Retina (tissue), 1 donor: ENCODE results near the gene SERTAD1.
A peak's percentile ranks its signal among the peaks of the same experiment; 100 is the strongest.
"Not testable (repeated sequence)": the region's sequence is repeated elsewhere in the genome, so short reads cannot be mapped to it uniquely, and the experiment has no call there.

Source experiments
- DNase-seq: peaks from one replicate; pipeline ENCODE4 v3.0.0-alpha.2; 2016

The SERTAD1 gene, protein sequence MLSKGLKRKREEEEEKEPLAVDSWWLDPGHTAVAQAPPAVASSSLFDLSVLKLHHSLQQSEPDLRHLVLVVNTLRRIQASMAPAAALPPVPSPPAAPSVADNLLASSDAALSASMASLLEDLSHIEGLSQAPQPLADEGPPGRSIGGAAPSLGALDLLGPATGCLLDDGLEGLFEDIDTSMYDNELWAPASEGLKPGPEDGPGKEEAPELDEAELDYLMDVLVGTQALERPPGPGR

DNA sequence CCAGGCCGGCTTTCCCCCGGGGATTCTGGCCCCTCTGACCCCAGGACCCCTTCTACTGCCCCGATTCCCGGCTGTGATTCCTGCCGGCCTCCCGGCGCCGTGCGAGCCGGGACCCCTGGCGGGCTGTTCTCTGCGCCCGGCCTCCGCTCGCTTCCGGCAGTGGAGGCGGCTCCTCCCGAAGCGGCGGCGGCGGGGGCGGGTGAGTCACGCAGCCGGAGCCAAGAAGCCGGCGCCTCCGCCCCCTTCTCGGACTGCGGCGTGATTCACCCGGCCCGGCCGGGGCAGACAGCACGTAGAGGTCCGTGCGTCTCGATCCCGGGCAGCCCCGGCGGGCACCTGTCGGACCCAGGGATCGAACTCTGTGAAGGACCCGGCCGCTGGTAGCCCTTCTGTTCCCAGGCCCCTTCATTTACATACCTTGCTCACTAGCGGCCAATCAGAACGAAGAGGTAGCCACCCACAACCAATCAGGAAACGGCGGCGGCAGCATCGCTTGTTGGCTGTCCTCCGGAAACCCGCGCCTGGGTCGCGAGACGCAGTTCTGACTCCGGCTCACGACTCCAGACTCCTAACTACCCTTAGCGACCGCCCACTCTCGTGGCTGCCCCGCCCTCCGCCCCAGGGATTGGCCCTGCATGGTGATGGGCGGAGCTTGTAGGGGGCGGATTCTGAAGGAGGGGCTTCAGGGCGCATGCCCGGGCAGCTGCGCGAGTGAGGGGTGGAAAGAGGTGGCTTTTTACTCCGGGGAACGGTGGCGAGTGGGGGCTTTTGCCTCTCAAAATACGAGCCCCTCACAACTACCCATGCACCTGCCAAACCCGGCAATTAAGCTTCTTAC, at the start of gene SERTAD1:
SERTAD1 (minus strand) TSS at position 543 of the 838 bp plus-strand sequence. CDS start 2,446 bp downstream, outside the sequence.
- peak; percentile 99 for DNase-seq

DNA sequence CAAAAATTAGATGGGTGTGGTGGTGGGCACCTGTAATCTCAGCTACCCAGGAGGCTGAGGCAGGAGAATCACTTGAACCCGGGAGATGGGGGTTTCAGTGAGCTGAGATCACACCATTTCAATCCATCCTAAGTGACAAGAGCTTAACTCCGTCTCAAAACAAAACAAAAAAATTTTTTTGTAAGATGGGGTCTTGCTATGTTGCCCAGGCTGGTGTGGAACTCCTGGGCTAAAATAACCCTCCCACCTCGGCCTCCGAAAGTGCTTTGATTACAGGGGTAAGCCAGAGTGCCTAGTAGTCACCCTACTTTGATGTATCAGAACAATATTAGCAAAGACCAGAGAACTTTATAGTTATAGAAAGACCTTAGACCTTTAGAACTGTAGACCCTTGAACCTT, 48.9 kb upstream of the SERTAD1 start:
- DNase-seq, result no peak

DNA sequence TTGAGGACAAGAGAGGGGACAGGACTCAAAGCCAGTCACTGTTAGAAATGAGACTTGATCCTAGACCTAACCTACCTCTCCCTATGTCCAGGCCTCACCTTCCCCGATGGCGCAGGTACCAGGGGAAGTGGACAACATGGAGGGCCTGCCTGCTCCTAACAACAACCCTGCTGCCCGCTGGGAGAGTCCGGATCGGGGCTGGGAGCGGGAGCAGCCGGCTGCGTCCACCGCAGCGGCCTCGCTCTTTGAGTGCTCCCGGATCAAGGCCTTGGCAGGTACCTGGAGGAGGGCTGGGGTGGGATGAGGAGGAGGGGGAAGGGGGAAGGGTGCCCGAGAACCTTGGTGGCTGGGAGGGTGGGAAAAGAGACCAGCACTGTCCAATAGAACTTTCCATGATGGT, 46.7 kb upstream of the SERTAD1 start:
- DNase-seq, result no peak

DNA sequence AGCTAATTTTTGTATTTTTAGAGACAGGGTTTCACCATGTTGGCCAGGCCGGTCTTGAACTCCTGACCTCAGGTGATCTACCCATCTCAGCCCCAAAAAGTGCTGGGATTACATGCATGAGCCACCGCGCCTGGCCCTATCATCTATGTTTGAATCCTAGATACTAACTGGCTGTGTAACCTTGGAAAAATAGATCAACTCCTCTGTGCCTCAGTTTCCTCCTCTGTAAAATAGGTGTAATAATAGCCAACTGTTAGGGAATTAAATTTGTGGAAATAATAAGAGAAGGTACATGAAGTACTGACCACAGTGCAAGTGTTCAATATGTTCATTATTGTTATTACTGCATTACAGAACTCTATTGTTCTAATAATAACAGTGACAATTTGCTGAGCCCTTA, 45.3 kb upstream of the SERTAD1 start:
- no peak for DNase-seq

DNA sequence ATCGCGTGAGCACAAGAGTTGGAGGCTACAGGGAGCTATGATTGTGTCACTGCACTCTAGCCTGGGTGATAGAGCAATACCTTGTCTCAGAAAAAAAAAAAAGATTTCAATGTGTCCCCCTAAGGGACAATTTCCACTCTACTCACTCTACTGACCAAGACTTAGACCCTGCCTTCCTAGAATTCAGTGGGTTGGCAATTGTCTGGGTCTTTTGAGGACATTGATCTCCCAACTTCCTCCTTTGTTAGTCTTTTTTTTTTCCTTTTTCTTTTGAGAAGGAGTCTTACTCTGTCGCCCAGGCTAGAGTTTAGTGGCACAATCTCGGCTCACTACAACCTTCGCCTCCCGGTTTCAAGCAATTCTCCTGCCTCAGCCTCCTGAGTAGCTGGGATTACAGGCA, 43.2 kb upstream of the SERTAD1 start:
- DNase-seq, result no peak

DNA sequence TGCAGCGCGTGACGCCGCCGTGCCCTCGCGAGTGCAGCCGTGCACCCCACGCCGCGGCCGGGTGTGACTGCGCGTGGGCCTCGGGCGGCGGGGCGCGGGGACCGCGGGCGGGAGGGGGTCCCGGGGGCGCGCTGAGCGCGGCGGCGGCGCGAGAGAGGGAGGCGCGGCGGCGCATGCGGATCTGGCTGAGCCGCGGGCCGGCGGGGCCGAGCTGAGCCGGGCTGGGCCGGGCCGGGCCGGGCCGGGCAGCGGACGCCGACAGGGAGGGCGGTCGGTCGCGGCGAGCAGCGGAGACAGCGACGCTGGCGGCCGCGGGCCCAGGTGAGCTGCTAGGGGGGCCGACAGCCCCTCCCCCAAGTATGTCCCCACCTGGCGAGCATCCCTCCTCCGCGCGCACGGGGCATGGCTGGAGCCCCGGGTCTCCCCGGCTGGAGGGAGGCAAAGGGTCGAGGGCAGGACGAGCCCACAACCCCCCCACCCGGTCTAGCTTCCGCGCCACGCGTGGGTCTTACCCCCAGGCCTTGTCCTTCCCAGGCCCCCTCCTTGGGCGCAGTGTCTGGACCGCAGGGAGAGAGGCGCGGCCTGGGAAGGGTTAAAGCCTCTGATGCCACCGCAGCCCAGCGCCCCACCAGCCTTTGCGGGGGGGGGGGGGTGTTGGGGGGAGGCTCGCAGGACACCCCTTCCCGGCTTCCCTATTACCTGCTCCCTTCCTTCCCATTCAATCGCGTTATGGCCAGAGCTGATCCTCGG, 41.4 kb upstream of the SERTAD1 start, which contains the start of gene SPTBN4:
SPTBN4 (plus strand) TSS at position 17 of the 750 bp plus-strand sequence. CDS start 5,621 bp downstream, outside the sequence.
- peak; percentile 15 for DNase-seq

DNA sequence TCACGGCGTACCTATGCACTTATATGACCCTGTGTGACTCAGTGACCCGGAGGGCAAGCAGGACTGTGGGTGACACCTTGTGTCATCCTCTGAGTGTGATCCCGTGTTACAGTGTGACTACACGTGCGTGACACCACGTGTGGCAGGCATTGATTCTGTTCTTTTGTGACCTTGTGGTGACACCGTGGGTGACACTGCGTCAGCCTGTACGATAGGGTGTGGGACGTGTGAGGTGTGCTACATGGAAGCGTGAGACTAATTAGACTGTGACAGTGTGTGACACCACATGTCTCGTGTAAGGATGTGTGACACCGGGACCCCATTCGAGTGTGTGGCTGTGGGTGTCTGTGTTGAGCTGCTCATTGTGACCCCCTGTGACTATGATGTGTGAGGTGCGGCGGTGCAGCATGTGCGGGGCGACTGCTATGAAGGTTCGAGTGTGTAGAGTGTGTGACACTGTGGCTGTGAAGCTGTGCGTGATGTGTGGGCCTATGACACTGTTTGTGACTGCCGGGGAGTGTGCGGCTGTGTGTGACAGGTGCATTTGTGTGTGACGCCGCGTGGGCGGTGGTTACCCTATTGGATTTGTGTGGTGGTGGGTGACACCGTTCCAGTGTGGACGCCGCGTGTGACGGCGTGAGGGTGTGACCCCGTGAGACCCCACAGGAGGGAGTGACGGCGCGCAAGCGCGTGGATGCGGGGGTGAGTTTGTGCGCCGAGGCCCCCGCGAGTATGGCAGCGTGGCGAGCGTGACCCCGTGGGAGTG, 40.6 kb upstream of the SERTAD1 start:
- DNase-seq, result no peak

DNA sequence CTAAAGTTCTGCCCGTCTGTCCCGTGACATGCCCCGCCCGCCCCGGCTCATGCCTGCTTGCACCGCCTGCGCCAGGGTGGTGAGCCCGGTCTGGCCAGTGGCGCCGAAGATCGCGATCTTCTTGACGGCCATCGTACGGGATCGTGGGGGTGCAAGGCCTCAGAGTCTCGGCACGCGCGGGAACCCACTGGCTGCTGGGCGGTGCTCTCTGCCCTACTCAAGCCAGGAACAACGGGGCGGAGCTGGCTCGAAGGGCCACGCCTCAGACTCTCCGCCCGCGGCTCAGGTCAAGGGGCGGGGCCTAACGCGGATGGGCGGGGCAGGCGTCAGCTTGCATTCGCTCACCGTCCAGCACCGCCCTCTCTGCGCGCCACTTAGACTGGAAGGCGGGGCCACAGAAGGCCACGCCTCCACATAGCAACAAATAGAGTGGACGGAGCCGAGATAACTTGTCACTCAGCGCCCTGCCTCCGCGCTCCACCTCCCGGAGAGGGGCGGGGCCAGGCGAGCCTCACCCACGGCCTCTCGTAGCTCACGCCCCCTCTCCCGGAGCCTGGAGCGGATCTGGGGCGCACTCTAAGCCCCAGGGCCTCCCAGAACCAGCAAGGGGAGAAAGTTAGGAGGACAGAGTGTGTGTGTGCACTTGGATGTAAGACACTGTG, 39.9 kb upstream of the SERTAD1 start, which contains the start of gene BLVRB:
BLVRB (minus strand) TSS at position 189 of the 662 bp plus-strand sequence; CDS start at position 132, 57 bp downstream.
- peak; percentile 98 for DNase-seq

DNA sequence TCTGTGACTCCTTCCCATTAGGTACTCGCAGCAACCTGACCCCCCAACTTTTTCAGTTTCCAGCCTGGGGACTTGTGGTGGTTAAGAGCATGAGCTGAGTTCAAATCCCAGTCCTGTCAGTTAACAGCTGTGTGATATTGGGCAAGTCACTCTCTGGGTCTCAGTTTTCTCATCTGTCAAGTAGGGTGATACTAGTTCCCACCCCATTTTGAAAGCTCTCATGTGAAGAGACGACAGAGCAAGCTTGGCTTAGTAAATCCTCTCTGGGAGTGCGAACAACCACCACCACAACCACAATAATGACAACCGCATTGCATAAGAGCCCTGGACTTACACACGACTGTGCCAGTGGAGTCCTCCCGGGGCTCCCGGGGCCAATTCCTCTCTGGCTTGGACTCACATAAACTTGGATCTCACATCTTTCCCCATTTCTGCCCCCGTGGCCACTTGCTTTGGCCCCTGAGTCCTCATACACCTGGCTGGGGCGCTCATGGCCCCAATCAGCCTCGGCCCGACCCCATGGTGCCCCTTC, 39.3 kb upstream of the SERTAD1 start:
- DNase-seq, result no peak

DNA sequence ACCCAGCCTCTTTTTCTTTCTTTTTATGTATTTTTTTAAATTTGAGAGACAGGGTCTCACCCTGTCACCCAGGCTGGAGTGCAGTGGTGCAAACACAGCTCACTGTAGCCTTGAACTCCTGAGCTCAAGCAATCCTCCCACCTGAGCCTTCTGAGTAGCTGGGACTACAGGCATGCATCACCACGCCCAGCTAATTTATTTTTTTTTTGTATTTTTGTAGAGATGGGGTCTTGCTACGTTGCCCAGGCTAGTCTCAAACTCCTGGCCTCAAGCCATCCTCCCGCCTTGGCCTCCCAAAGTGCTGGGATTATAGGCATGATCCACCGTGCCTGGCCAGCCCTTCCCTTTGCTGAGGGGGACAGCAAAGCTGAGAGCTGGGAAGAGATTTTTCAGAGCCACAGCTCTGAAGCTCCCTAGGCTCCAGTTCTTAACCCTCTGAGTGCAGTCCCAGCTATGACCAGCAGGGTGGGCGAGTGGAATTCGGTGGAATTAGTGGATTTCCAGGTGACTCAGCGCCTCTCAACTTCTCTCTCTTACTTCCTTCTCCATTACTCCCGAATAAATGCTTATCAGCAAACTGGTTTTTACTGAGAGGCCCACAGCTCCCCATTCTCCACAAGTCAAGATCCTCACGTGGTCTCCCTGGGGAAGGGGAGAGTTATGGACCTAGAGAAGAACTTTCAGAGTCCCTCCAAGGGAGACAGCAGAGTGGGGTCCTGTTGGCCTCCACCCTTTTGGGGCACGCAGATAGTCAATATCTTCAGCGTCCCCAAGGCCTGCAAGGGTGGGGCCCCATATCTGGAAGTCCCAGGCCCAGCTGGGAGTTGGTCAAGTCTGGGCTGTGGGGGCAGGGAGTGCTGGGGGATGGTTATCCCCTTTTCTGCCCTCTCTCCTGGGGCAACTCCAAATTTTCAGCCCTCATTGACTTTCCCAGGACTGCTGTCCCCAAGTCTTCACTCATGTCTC, 38.5 kb upstream of the SERTAD1 start:
- peak; percentile 63 for DNase-seq

DNA sequence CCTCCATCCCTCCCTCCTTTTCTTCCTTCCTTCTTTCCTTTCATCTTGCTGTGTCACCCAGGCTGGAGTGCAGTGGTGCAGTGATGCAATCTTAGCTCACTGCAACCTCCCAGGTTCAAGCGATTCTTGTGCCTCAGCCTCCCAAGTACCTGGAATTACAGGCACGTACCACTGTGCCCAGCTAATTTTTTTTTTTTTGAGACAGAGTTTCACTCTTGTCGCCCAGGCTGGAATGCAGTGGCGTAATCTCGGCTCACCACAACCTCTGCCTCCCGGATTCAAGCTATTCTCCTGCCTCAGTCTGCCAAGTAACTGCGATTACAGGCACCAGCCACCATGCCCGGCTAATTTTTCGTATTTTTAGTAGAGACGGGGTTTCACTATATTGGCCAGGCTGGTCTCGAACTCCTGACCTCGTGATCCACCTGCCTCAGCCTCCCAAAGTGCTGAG, 37.8 kb upstream of the SERTAD1 start:
- DNase-seq, result not testable (repeated sequence)

DNA sequence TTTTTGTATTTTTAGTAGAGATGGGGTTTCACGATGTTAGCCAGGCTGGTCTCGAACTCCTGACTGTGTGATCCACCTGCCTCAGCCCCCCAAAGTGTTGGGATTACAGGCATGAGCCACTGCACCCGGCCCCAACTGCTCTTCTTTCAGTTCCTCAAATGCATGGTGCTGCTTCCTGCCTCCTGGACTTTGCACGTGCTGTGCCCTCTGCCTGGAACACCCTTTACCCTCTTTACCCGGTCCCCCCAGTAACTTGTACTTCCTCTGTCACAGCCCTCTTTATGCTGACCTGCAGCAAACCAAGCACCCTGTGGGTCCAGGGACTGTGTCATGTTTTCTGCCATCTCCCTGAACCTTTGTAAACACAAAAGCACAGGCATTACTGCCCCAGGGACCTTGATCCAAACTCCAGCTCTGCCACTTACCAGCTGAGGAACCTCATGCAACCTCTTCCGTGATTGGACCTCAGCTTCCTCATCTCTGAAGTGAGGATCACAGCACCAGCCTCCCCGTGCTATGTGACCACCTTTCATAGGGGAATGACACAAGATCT, 36.0 kb upstream of the SERTAD1 start:
- DNase-seq, result no peak

DNA sequence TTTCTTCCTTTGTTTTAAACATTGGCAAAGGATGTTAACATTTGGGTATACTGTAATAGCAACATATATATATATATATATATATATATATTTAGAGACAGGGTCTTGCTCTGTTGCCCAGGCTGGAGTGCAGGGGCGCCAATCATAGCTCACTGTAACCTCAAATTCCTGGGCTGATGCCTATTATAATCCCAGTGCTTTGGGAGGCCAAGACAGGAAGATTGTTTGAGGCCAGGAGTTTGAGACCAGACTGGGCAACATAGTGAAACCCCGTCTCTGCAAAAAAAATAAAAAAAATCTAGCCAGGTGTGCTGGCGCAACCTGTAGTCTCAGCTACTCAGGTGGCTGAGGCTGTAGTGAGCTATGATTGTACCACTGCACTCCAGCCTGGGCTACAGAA, 34.4 kb upstream of the SERTAD1 start:
- DNase-seq, result no peak

DNA sequence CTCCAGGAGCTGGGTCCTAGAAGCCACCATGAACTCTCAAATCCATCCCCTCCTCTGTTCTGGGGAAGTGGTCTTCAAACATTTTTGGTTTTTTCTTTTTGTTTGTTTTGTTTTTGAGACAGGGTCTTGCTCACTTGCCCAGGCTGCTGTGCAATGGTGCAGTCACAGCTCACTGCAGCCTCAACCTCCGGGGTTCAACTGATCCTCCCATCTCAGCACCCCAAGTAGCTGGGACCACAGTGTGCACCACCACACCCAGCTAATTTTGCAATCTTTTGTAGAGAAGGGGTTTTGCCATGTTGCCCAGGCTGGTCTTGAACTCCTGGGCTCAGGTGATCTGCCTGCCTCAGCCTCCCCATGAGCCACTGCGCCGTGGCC, 32.8 kb upstream of the SERTAD1 start:
- DNase-seq, result no peak

DNA sequence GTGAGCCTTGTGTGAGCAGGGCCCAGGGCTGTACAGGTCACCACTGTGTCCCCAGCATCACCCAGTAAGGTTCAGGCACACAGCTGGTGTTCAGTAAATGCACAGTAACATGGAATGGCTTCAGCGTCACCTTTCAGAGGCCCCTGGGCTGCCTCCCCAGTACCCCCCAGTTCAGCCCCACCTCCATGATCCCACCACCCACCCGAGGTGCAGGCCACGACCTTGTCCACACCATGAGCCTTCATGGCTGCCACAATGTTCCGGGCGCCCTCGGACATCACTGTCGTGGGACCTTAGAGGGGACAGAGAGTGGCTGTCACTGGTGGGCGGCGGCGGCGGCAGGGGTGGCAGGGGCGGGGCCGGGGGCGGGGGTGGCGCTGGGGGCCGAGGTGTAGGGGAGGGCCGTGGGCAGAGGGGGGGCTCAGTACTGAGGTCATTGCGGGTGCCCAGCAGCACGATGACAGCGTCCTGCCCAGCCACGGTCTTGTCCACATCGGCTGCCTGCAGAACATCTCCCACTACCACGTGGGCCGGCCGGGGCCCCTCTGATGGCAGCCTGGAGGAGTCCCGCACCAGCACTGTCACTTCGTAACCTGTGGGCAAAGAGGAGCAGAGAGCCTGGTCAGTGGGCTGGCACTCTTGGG, 32.3 kb upstream of the SERTAD1 start:
- DNase-seq, result no peak

DNA sequence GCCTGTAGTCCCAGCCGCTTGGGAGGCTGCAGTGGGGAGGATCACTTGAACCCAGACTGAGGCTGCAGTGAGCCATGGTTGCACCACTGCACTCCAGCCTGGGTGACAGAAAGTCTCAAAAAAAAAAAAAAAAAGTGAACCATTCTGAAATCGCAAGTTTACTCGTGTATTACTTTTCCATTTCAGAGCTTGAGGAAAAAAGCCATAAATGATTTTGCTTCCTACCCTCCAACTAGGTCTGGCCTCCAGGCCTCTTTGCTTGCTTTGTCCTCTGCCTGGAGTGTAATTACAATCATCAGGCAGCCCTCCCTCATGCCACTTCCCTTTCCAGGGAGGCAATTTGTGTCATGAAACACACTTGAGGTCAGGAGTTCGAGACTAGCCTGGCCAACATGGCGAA, 31.3 kb upstream of the SERTAD1 start:
- no peak for DNase-seq

DNA sequence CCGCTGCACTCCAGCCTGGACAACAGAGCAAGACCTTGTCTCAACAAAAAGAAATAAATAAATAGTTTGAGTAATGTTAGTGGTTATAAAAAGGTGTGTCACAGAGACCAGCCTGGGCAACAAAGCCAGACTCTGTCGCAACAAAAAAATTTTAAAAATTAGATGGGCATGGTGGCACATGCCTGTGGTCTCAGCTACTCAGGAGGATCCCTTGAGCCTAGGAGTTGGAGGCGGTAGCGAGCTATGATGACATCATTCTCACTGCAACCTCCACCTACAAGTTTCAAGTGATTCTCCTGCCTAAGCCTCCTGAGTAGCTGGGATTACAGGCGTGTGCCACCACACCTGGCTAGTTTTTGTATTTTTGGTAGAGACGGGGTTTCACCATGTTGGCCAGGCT, 28.2 kb upstream of the SERTAD1 start:
- not testable (repeated sequence) for DNase-seq

DNA sequence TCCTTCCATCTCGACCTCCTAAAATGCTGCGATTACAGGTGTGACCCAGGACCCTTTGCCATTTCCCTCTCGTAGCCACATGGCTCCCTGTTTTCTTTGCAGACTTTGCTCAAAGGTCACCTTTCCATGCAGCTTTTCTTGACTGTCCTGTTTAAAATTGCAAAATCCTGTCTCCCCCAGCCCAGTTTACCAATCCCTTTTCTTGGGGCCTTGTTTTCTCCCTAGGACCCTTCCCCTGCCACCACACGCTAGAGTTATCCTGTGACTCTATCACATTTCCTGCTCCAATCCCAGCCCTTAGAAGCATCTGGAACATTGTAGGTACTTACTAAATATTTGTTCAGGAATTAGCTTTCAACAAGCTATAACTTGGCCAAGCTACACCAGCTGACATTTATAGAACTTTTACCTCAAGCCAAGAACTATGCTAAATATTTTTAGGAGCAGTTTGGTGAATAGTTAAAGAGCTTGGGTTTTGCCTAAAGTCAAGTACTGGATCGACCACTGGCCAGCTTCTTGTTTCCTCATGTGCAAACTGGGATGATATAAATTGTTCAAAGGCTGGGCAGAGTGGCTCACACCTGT, 27.5 kb upstream of the SERTAD1 start:
- DNase-seq, result no peak

DNA sequence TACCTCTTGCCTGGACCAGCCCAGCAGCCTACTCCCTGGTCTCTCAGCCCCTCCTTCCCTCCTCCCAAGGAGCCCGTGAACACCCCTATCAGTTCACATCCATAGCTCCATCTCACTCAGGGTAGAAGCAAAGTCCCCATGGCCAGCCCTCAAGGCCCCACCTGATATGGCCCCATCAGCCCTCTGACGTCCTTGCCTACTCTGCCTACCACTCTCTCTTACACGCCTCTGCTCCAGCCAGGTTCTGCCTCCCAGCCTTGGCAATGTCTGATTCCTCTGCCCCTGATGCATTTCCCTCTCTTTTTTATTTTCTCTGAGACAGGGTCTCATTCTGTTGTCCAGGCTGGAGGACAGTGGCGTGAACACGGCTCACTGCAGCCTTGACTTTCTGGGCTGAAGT, 26.2 kb upstream of the SERTAD1 start:
- no peak for DNase-seq
